ENCODE results near the gene USP3. TPM values are rescaled to one million over a fixed set of nuclear protein-coding genes. Genes with fewer than 3 reads are reported as not detected.

USP3 gene
- total and polyA plus RNA-seq, 2 donors (not counting 3 experiments of a cell fraction or from before 2014, with no cell fraction given): 18.8 to 52.4 TPM

DNA sequence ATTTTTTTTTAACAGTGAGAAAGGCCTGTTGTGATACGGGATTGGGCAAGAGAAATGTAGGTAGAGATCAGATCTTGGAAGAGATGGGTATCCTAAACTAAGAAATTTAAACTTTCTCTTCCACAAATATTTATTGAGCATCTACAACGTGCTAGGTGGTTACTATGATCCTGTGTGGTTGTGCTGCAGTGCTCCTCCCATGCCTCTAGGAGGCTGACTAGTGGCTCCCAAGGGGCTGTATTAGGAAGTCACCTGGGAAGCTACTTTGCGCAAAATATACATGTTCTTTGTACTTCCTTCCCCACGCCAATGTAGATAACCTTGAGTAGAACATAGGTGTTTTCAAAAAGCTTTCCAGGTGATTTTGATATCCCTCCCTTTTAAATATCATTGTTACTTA is 27.2 kb downstream of the USP3 start:
- no peak for TF ChIP-seq JUN (IDR thresholded peaks at IDR 0.05; ENCODE audit: borderline replicate concordance, insufficient read depth, insufficient read length, low read depth)
- TF ChIP-seq, protein P1, sequence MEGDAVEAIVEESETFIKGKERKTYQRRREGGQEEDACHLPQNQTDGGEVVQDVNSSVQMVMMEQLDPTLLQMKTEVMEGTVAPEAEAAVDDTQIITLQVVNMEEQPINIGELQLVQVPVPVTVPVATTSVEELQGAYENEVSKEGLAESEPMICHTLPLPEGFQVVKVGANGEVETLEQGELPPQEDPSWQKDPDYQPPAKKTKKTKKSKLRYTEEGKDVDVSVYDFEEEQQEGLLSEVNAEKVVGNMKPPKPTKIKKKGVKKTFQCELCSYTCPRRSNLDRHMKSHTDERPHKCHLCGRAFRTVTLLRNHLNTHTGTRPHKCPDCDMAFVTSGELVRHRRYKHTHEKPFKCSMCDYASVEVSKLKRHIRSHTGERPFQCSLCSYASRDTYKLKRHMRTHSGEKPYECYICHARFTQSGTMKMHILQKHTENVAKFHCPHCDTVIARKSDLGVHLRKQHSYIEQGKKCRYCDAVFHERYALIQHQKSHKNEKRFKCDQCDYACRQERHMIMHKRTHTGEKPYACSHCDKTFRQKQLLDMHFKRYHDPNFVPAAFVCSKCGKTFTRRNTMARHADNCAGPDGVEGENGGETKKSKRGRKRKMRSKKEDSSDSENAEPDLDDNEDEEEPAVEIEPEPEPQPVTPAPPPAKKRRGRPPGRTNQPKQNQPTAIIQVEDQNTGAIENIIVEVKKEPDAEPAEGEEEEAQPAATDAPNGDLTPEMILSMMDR (IDR thresholded peaks at IDR 0.05; ENCODE audit: extremely low read depth in 1 of 2, insufficient read depth in 1 of 2, low read depth in 1 of 2, low read length in 2 of 2): peak in 1 of 2 donors; percentile 7
- ChIA-PET POLR2A (no interaction called here), CTCF (interaction anchor here (0.8 to 3.4 kb wide), 5 partner anchors 8 to 243 kb away, joined by 3 to 15 read pairs (median 4); no protein-coding TSS in a partner anchor)
- Histone ChIP-seq H3K27me3 (ENCODE audit: control insufficient read depth in 2 of 2, insufficient read depth in 2 of 2, low read length in 2 of 2) (no peaks in the 10 kb centered on the region), H3K9ac (replicated peaks; ENCODE audit: extremely low read depth, insufficient read depth, low read length) (no peak overlapping the region), H3K4me3 (replicated peaks in 1 of 3; ENCODE audit: insufficient read depth in 1 of 3, low read depth in 1 of 3, low read length in 3 of 3) (no peak overlapping the region), H3K27ac (ENCODE audit: insufficient read depth, low read depth, low read length) (no peak overlapping the region), H3K79me2 (ENCODE audit: control insufficient read depth, insufficient read depth, low read length) (peaks cover 94% of the 10 kb centered on the region), H3K4me1 (ENCODE audit: control insufficient read depth, extremely low read depth, insufficient read depth, low read length) (no peaks in the 10 kb centered on the region), H4K20me1 (replicated peaks; ENCODE audit: control insufficient read depth, extremely low read depth, insufficient read depth, low read length) (peaks cover 9% of the 10 kb centered on the region), H2AFZ (ENCODE audit: low read depth, low read length) (no peak overlapping the region), H3K4me2 (ENCODE audit: insufficient read depth, low read length) (no peak overlapping the region), H3K9me3 (replicated peaks; ENCODE audit: control insufficient read depth, insufficient read depth, low read length) (no peaks in the 10 kb centered on the region), H3K36me3 (ENCODE audit: control insufficient read depth in 2 of 2, extremely low read depth in 1 of 2, insufficient read depth in 2 of 2, low read length in 2 of 2) (no peaks in the 10 kb centered on the region), H3K9me1 (replicated peaks; ENCODE audit: control insufficient read depth, extremely low read depth, insufficient read depth, low read length) (no peaks in the 10 kb centered on the region)
- DNase-seq (ENCODE audit: low read depth, low spot score) (no peak), FAIRE-seq (no peak)
- BruUV-seq (replicated peaks): no TSS peak
- dilution Hi-C loops (cut with MboI; ENCODE audit: extremely low pct_ligation_motif_present, low sequenced_read_pairs) (no loop called here), intact Hi-C loops (cut with micrococcal nuclease) (no loop called here)

DNA sequence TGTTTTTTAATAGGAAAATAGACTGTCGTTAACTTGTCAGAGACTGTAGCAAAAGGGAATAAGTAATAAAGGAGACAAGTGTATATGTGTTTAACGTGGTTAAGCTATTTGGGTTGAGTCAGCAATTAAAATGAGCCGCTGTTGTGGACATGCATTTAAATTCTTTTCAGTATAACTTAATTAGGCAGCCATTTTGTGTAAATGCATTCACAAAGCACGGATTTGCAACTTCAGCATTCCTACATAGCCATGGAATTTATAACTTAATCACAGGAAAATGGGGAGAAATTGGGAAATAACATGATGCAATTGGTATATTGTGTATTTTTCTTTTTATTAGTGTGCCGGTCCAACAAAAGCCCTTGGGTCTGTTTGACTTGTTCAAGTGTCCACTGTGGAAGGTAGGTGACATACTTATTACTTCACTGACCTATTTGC is 27.9 kb downstream of the USP3 start:
- POLR2A ChIA-PET: no interaction called here
- no peak overlapping the region for H3K9ac ChIP-seq (replicated peaks; ENCODE audit: extremely low read depth, insufficient read depth, low read length)

More for the DNA sequence above, 27.9 kb downstream of the USP3 start:
- H3K4me3 ChIP-seq (replicated peaks in 1 of 3; ENCODE audit: insufficient read depth in 1 of 3, low read depth in 1 of 3, low read length in 3 of 3): no peak overlapping the region
- intact Hi-C loops (cut with micrococcal nuclease): no loop called here
- H3K27me3 ChIP-seq (ENCODE audit: control insufficient read depth in 2 of 2, insufficient read depth in 2 of 2, low read length in 2 of 2): no peaks in the 10 kb centered on the region
- H3K9me3 ChIP-seq (replicated peaks; ENCODE audit: control insufficient read depth, insufficient read depth, low read length): no peaks in the 10 kb centered on the region
- DNase-seq (ENCODE audit: low read depth, low spot score) (no peak), FAIRE-seq (no peak)
- CTCF ChIA-PET: interaction anchor here (0.8 to 3.4 kb wide), 7 partner anchors 9 to 244 kb away, joined by 3 to 15 read pairs (median 4); no protein-coding TSS in a partner anchor
- peaks cover 91% of the 10 kb centered on the region for H3K79me2 ChIP-seq (ENCODE audit: control insufficient read depth, insufficient read depth, low read length)
- no peak overlapping the region for H3K27ac ChIP-seq (ENCODE audit: insufficient read depth, low read depth, low read length)
- H3K4me1 ChIP-seq (ENCODE audit: control insufficient read depth, extremely low read depth, insufficient read depth, low read length): no peaks in the 10 kb centered on the region
- peaks cover 0 to 2% of the 10 kb centered on the region in 2 experiments for H3K36me3 ChIP-seq (ENCODE audit: control insufficient read depth in 2 of 2, extremely low read depth in 1 of 2, insufficient read depth in 2 of 2, low read length in 2 of 2)
- peaks cover 9% of the 10 kb centered on the region for H4K20me1 ChIP-seq (replicated peaks; ENCODE audit: control insufficient read depth, extremely low read depth, insufficient read depth, low read length)
- no peak overlapping the region for H2AFZ ChIP-seq (ENCODE audit: low read depth, low read length)
- no peak overlapping the region for H3K4me2 ChIP-seq (ENCODE audit: insufficient read depth, low read length)
- BruUV-seq (replicated peaks): no TSS peak
- dilution Hi-C loops (cut with MboI; ENCODE audit: extremely low pct_ligation_motif_present, low sequenced_read_pairs): no loop called here
- H3K9me1 ChIP-seq (replicated peaks; ENCODE audit: control insufficient read depth, extremely low read depth, insufficient read depth, low read length): no peaks in the 10 kb centered on the region
- TF ChIP-seq POLR2AphosphoS5 (IDR thresholded peaks at IDR 0.05; ENCODE audit: insufficient read depth, low read depth, low read length) (no peak), EZH2 (IDR thresholded peaks at IDR 0.05; ENCODE audit: borderline replicate concordance, low read depth, low read length, severe bottlenecking) (no peak), MYC (IDR thresholded peaks at IDR 0.05; ENCODE audit: low read depth, low read length) (no peak), JUN (IDR thresholded peaks at IDR 0.05; ENCODE audit: borderline replicate concordance, insufficient read depth, insufficient read length, low read depth) (no peak), FOS (IDR thresholded peaks at IDR 0.05; ENCODE audit: borderline replicate concordance, insufficient read depth, low read length) (no peak), POLR2A (IDR thresholded peaks at IDR 0.05; ENCODE audit: low read depth, low read length) (no peak), GATA2 (IDR thresholded peaks at IDR 0.05; ENCODE audit: insufficient read depth, insufficient read length, low read depth, low read length) (no peak)
- TF ChIP-seq, protein P1 (IDR thresholded peaks at IDR 0.05; ENCODE audit: extremely low read depth in 1 of 2, insufficient read depth in 1 of 2, low read depth in 1 of 2, low read length in 2 of 2): no peak
- TF ChIP-seq, protein P2, sequence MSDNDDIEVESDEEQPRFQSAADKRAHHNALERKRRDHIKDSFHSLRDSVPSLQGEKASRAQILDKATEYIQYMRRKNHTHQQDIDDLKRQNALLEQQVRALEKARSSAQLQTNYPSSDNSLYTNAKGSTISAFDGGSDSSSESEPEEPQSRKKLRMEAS (IDR thresholded peaks at IDR 0.05; ENCODE audit: insufficient read depth, insufficient read length): no peak

Data from endothelial cell of umbilical vein (primary cell).